Measurements from ENCODE around the gene UMOD.

GRCh38 chr16:20318006-20318405 is 34.5 kb downstream of the UMOD start:
- no peak for TF ChIP-seq CTCF (conservative IDR thresholded peaks at IDR 0.05; ENCODE audit: low read length)
- no peak for TF ChIP-seq EZH2phosphoT487 (IDR thresholded peaks at IDR 0.05; ENCODE audit: borderline replicate concordance, low read depth, low read length)
